Spleen (tissue), 7 donors: Measurements from ENCODE around the gene CACNA2D1.

Experiments
- CTCF ChIP-seq, 11 experiments: fragments of 200-600 bp in 7 of 11; fragments of 450-650 bp in 4 of 11; sonication (generic) in 4 of 11; IDR thresholded peaks in 8 of 11; conservative IDR thresholded peaks in 3 of 11; 1 replicate in 7 of 11; 2 replicates in 4 of 11; pipeline versions ENCODE4 v1.4.0 to v1.8.0; 2016 to 2021; ENCODE audit warnings: antibody characterized with exemption in 11 of 11, inconsistent platforms in 4 of 11, mild to moderate bottlenecking in 1 of 11
- POLR2AphosphoS5 ChIP-seq, 3 donors: sonication (generic); formaldehyde crosslinking; IDR thresholded peaks; one replicate each; pipeline ENCODE4 v1.5.1; 2017; ENCODE audit warnings: antibody characterized with exemption in 3 of 3
- donor health status: DM: no; HTN: no; CAD: no; lungs with moderate emphysema.
- donor health status: DM: no; HTN: no; CAD: no.
- donor health status: DM: no; HTN: no; CAD: no.

GRCh38 chr7:82359426-82359825 is 84.2 kb downstream of the CACNA2D1 start:
- TF ChIP-seq CTCF (IDR thresholded peaks at IDR 0.05 in 8 of 11, conservative IDR thresholded peaks at IDR 0.05 in 3 of 11) (no peak), POLR2AphosphoS5 (IDR thresholded peaks at IDR 0.05) (no peak)
